Loucy (cell line): Measurements from ENCODE around the gene ELOA.

ENCODE experiments used
- H2AFZ ChIP-seq: fragments of 200-600 bp; sonication (generic); 2 replicates; pipeline ENCODE4 v1.6.0; 2016; ENCODE audit warnings: antibody characterized with exemption, mild to moderate bottlenecking, low read length, moderate library complexity
- H3F3A ChIP-seq: fragments of 200-600 bp; 2 replicates; pipeline ENCODE4 v1.6.0; 2016; ENCODE audit warnings: antibody characterized with exemption, low read depth, mild to moderate bottlenecking
- H3K27me3 ChIP-seq: fragments of 200-600 bp; sonication (generic); 2 replicates; pipeline ENCODE4 v1.6.1; 2014; ENCODE audit warnings: low read length, mild to moderate bottlenecking; ENCODE audit not compliant: insufficient read depth, poor library complexity, severe bottlenecking
- H3K36me3 ChIP-seq: fragments of 200-600 bp; sonication (generic); 2 replicates; pipeline ENCODE4 v1.6.1; 2016; ENCODE audit warnings: low read length; ENCODE audit not compliant: insufficient read depth
- H3K4me1 ChIP-seq: fragments of 200-600 bp; sonication (generic); 2 replicates; pipeline ENCODE4 v1.5.1; 2014; ENCODE audit warnings: low read length, mild to moderate bottlenecking; ENCODE audit not compliant: insufficient read depth, poor library complexity, severe bottlenecking
- H3K4me2 ChIP-seq: fragments of 200-600 bp; sonication (generic); 2 replicates; pipeline ENCODE4 v1.6.0; 2014; ENCODE audit warnings: antibody characterized with exemption, low read length, low read depth, mild to moderate bottlenecking; ENCODE audit not compliant: poor library complexity, severe bottlenecking
- H3K4me3 ChIP-seq: fragments of 200-600 bp; sonication (generic); 2 replicates; pipeline ENCODE4 v1.5.1; 2014; ENCODE audit warnings: low read length, mild to moderate bottlenecking, mixed read lengths; ENCODE audit not compliant: poor library complexity, severe bottlenecking
- H3K79me2 ChIP-seq: fragments of 200-600 bp; sonication (generic); 2 replicates; pipeline ENCODE4 v1.6.1; 2014; ENCODE audit warnings: low read length; ENCODE audit not compliant: insufficient read depth
- H3K9ac ChIP-seq: fragments of 200-600 bp; sonication (generic); 2 replicates; pipeline ENCODE4 v1.6.0; 2014; ENCODE audit warnings: mild to moderate bottlenecking, low read depth, low read length, moderate library complexity; ENCODE audit not compliant: poor library complexity, severe bottlenecking
- H3K9me2 ChIP-seq: fragments of 200-600 bp; sonication (generic); replicated peaks from 2 replicates; pipeline ENCODE4 v1.6.1; 2016; ENCODE audit warnings: low read depth, low read length, mixed read lengths
- H3K9me3 ChIP-seq: fragments of 200-600 bp; sonication (generic); 2 replicates; pipeline ENCODE4 v1.6.1; 2014; ENCODE audit warnings: mild to moderate bottlenecking, antibody characterized with exemption, low read length, low read depth; ENCODE audit not compliant: insufficient read depth
- H4K20me1 ChIP-seq: fragments of 200-600 bp; sonication (generic); 2 replicates; pipeline ENCODE4 v1.6.0; 2014; ENCODE audit warnings: antibody characterized with exemption, low read length, mild to moderate bottlenecking; ENCODE audit not compliant: insufficient read depth, poor library complexity, severe bottlenecking
- CTCF ChIP-seq: fragments of 200-600 bp; sonication (generic); conservative IDR thresholded peaks from 2 replicates; pipeline ENCODE4 v1.5.1; 2014; ENCODE audit warnings: mild to moderate bottlenecking, antibody characterized with exemption, low read length
- EZH2phosphoT487 ChIP-seq: fragments of 200-600 bp; IDR thresholded peaks from 2 replicates; pipeline ENCODE4 v1.6.1; 2018; ENCODE audit warnings: antibody characterized with exemption, mild to moderate bottlenecking, moderate library complexity, borderline replicate concordance

ELOA gene

GRCh38 chr1:23768733-23769132 is 25.5 kb downstream of the ELOA start:
- Histone ChIP-seq H3K36me3 (no peaks in the 10 kb centered on the region), H3K9me3 (no peaks in the 10 kb centered on the region), H3K79me2 (no peaks in the 10 kb centered on the region), H3K4me1 (no peaks in the 10 kb centered on the region), H3K4me3 (no peak overlapping the region), H3K27me3 (no peaks in the 10 kb centered on the region), H3K9ac (no peak overlapping the region), H2AFZ (no peak overlapping the region), H3F3A (no peaks in the 10 kb centered on the region), H3K9me2 (no peaks in the 10 kb centered on the region), H3K4me2 (no peak overlapping the region), H4K20me1 (no peaks in the 10 kb centered on the region)
- TF ChIP-seq EZH2phosphoT487: no peak
- no peak for TF ChIP-seq CTCF

GRCh38 chr1:23772049-23772853 is 29.0 kb downstream of the ELOA start:
- Histone ChIP-seq H3K9me3 (no peaks in the 10 kb centered on the region), H3K27me3 (no peaks in the 10 kb centered on the region), H3K4me3 (peak overlapping the region; percentile 16), H3K9me2 (no peaks in the 10 kb centered on the region), H3F3A (no peaks in the 10 kb centered on the region), H2AFZ (0 out of 2 replicates have a peak overlapping the region, but pooled peaks have one; percentile 44), H3K4me1 (no peaks in the 10 kb centered on the region), H3K4me2 (no peak overlapping the region), H4K20me1 (no peaks in the 10 kb centered on the region), H3K36me3 (no peaks in the 10 kb centered on the region), H3K9ac (peak overlapping the region; percentile 25), H3K79me2 (peaks cover 3% of the 10 kb centered on the region; the same call in 1 of the 2 replicates)
- TF ChIP-seq EZH2phosphoT487 (no peak), CTCF (peak; percentile 94)

- TF ChIP-seq CTCF: no peak
- TF ChIP-seq EZH2phosphoT487: no peak
- Histone ChIP-seq H3K9me3 (no peaks in the 10 kb centered on the region), H3K4me3 (no peak overlapping the region), H2AFZ (no peak overlapping the region), H3K4me1 (no peaks in the 10 kb centered on the region), H3K9ac (no peak overlapping the region), H3F3A (no peaks in the 10 kb centered on the region), H4K20me1 (no peaks in the 10 kb centered on the region), H3K27me3 (no peaks in the 10 kb centered on the region), H3K4me2 (no peak overlapping the region), H3K79me2 (peaks cover 9% of the 10 kb centered on the region), H3K9me2 (no peaks in the 10 kb centered on the region), H3K36me3 (no peaks in the 10 kb centered on the region)
These were observed 29.6 kb downstream of the ELOA start for GRCh38 chr1:23772854-23773242.
